ENCODE results near the gene PADI3. TPM values are rescaled to one million over a fixed set of nuclear protein-coding genes. Genes with fewer than 3 reads are reported as not detected.

Gene PADI3
- total RNA-seq, 1 experiment from 2014 or later, result 2.5 TPM

- no peaks in the 10 kb centered on the region for H4K20me1 ChIP-seq (ENCODE audit: control insufficient read depth, insufficient read depth, insufficient read length)
- H3K56ac ChIP-seq (ENCODE audit: insufficient read length, low read depth, low read length), result no peak overlapping the region
- H3K27ac Mint-ChIP-seq, result no peak overlapping the region; a peak in 1 of 7 replicates
- no peaks in the 10 kb centered on the region for H3K9me3 Mint-ChIP-seq
- no peak overlapping the region for H2BK20ac ChIP-seq (ENCODE audit: low read depth, low read length, poor library complexity, severe bottlenecking)
- no peak overlapping the region for H2AK5ac ChIP-seq (ENCODE audit: insufficient read length, low read length)
- H4K5ac ChIP-seq (ENCODE audit: insufficient read length, low read depth, low read length), result no peak overlapping the region
- no peak overlapping the region for H3K23ac ChIP-seq (ENCODE audit: insufficient read length, low read depth, low read length)
- H3K79me2 ChIP-seq (ENCODE audit: insufficient read depth, low read length), result no peaks in the 10 kb centered on the region
- H3K27ac ChIP-seq (ENCODE audit: insufficient read length, low read depth, low read length), result no peak overlapping the region
- no peaks in the 10 kb centered on the region; the same call in 1 of the 2 replicates for H3K4me1 ChIP-seq (ENCODE audit: insufficient read depth, low read length)
- H2AFZ ChIP-seq (ENCODE audit: low read length), result no peak overlapping the region
- no peak overlapping the region for H4K8ac ChIP-seq (replicated peaks; ENCODE audit: insufficient read length, low read depth, low read length)
- H2BK5ac ChIP-seq (ENCODE audit: insufficient read length, low read length), result no peak overlapping the region
- H3K79me1 ChIP-seq (ENCODE audit: insufficient read depth, low read depth, low read length, poor library complexity, severe bottlenecking), result no peaks in the 10 kb centered on the region
- no peak overlapping the region for H2BK120ac ChIP-seq (ENCODE audit: low read depth, low read length, poor library complexity, severe bottlenecking)
- H3K4ac ChIP-seq (ENCODE audit: low read depth, low read length), result no peak overlapping the region
- H3K27me3 Mint-ChIP-seq (ENCODE audit: low read depth), result peaks cover 6% of the 10 kb centered on the region
- H3K9me3 ChIP-seq (ENCODE audit: control insufficient read depth, low read depth, low read length), result no peaks in the 10 kb centered on the region
- no peak for TF ChIP-seq CTCF (conservative IDR thresholded peaks at IDR 0.05)
- WGBS (ENCODE audit: extremely low coverage, insufficient read length, low lambda C conversion rate), result no CpG with 5 or more reads among the region's 10 CpGs
- no peak overlapping the region for H3K18ac ChIP-seq (ENCODE audit: insufficient read length, low read depth, low read length)
- H3K4me1 Mint-ChIP-seq, result peaks cover 38 to 48% of the 10 kb centered on the region in 2 experiments
- H3K27me3 ChIP-seq (ENCODE audit: insufficient read depth, low read length), result no peaks in the 10 kb centered on the region
- no peaks in the 10 kb centered on the region for H3K36me3 Mint-ChIP-seq (ENCODE audit: insufficient read depth in 1 of 3, low read depth in 3 of 3)
- no peak for DNase-seq
- no peak overlapping the region for H3K4me3 Mint-ChIP-seq
- H4K91ac ChIP-seq (ENCODE audit: insufficient read length, low read depth, low read length), result no peak overlapping the region
- H3K14ac ChIP-seq (ENCODE audit: insufficient read depth, low read length), result no peak overlapping the region
- H3K9ac ChIP-seq (ENCODE audit: extremely low read depth, insufficient read length, low read length), result no peak overlapping the region
- no peak overlapping the region for H3K4me2 ChIP-seq (ENCODE audit: insufficient read depth, insufficient read length, low read length)
- H2BK12ac ChIP-seq (ENCODE audit: insufficient read length, low read depth, low read length), result no peak overlapping the region
- H2BK15ac ChIP-seq (ENCODE audit: low read depth, low read length), result no peak overlapping the region
- H3T11ph ChIP-seq (ENCODE audit: low read length), result no peak overlapping the region
- H3K23me2 ChIP-seq (ENCODE audit: insufficient read length, low read depth, low read length, poor library complexity, severe bottlenecking), result no peaks in the 10 kb centered on the region
These were observed 36.9 kb upstream of the PADI3 start for GRCh38 chr1:17212009-17212408.

Measured in H9 (cell line).